ENCODE data around the gene MAP2K5.

The MAP2K5 gene

GRCh38 chr15:67807141-67807540 is 264.6 kb downstream of the MAP2K5 start:
- no peak for DNase-seq (ENCODE audit: low spot score)

- no peak for DNase-seq (ENCODE audit: low spot score)
Measured at GRCh38 chr15:67807836-67808235, 265.3 kb downstream of the MAP2K5 start.

GRCh38 chr15:67808821-67809220 is 266.3 kb downstream of the MAP2K5 start:
- DNase-seq (ENCODE audit: low spot score) = no peak

- DNase-seq (ENCODE audit: low spot score) = no peak
Measured at GRCh38 chr15:67809441-67809840, 266.9 kb downstream of the MAP2K5 start.

GRCh38 chr15:67809866-67810265 is 267.4 kb downstream of the MAP2K5 start:
- no peak for DNase-seq (ENCODE audit: low spot score)

- DNase-seq (ENCODE audit: low spot score) = no peak
Measured at GRCh38 chr15:67812241-67812644, 269.7 kb downstream of the MAP2K5 start.

- DNase-seq (ENCODE audit: low spot score) = no peak
Measured at GRCh38 chr15:67813104-67813634, 270.7 kb downstream of the MAP2K5 start.

- no peak for DNase-seq (ENCODE audit: low spot score)
Measured at GRCh38 chr15:67815036-67815592, 272.6 kb downstream of the MAP2K5 start.

- no peak for DNase-seq (ENCODE audit: low spot score)
Measured at GRCh38 chr15:67816668-67817067, 274.2 kb downstream of the MAP2K5 start.

- DNase-seq (ENCODE audit: low spot score) = no peak
Measured at GRCh38 chr15:67818464-67818863, 276.0 kb downstream of the MAP2K5 start.

GRCh38 chr15:67819636-67820035 is 277.1 kb downstream of the MAP2K5 start:
- no peak for DNase-seq (ENCODE audit: low spot score)

- DNase-seq (ENCODE audit: low spot score) = no peak
Measured at GRCh38 chr15:67820122-67820991, 277.9 kb downstream of the MAP2K5 start.

- peak; percentile 50 for DNase-seq (ENCODE audit: low spot score)
Measured at GRCh38 chr15:67820992-67821783, 278.7 kb downstream of the MAP2K5 start.

- no peak for DNase-seq (ENCODE audit: low spot score)
Measured at GRCh38 chr15:67821784-67822440, 279.4 kb downstream of the MAP2K5 start.

- DNase-seq (ENCODE audit: low spot score) = peak; percentile 64
Measured at GRCh38 chr15:67822537-67823313, 280.2 kb downstream of the MAP2K5 start.

- peak; percentile 75 for DNase-seq (ENCODE audit: low spot score)
Measured at GRCh38 chr15:67823314-67824196, 281.1 kb downstream of the MAP2K5 start.

GRCh38 chr15:67824197-67824968 is 281.9 kb downstream of the MAP2K5 start:
- DNase-seq (ENCODE audit: low spot score) = peak; percentile 63

GRCh38 chr15:67824976-67825880 is 282.7 kb downstream of the MAP2K5 start, which contains the start of gene SKOR1:
SKOR1 (plus strand) TSS chr15:67825509; CDS start chr15:67825603, 94 bp downstream.
- DNase-seq (ENCODE audit: low spot score) = peak; percentile 61
